Stomach (tissue), 9 donors: Measurements from ENCODE around the gene L3MBTL4. TPM values are rescaled to one million over a fixed set of nuclear protein-coding genes. Genes with fewer than 3 reads are reported as not detected.
"Not testable (repeated sequence)": the region's sequence is repeated elsewhere in the genome, so short reads cannot be mapped to it uniquely, and the experiment has no call there.

Source experiments
- DNase-seq, 2 donors: peaks; one replicate each; pipeline versions ENCODE4 v3.0.0 to v3.0.0-alpha.2; 2013 to 2019
- H3K27ac ChIP-seq, 5 donors: fragments of 200-600 bp in 4 of 5; sonication (generic) in 4 of 5; one replicate each; pipeline ENCODE4 v1.5.1; 2013 to 2019; ENCODE audit warnings: mild to moderate bottlenecking in 1 of 5, moderate library complexity in 1 of 5
- H3K27me3 ChIP-seq, 3 donors: fragments of 200-600 bp; sonication (generic); one replicate each; pipeline ENCODE4 v1.5.1; 2017 to 2019; ENCODE audit warnings: mixed run types in 1 of 3
- H3K36me3 ChIP-seq, 4 donors: fragments of 200-600 bp; sonication (generic); 1 replicate in 3 of 4; 2 replicates in 1 of 4; pipeline ENCODE4 v1.5.1; 2016 to 2019
- H3K4me1 ChIP-seq, 4 donors: fragments of 200-600 bp; sonication (generic); one replicate each; pipeline ENCODE4 v1.5.1; 2016 to 2019
- H3K4me3 ChIP-seq, 4 donors: fragments of 200-600 bp; sonication (generic) in 3 of 4; one replicate each; pipeline ENCODE4 v1.5.1; 2016 to 2019; ENCODE audit warnings: mild to moderate bottlenecking in 1 of 4
- H3K9me3 ChIP-seq, 4 donors: fragments of 200-600 bp; sonication (generic); one replicate each; pipeline ENCODE4 v1.5.1; 2016 to 2019
- EP300 ChIP-seq: sonication (generic); formaldehyde crosslinking; IDR thresholded peaks from one replicate; pipeline ENCODE4 v1.6.1; 2017; ENCODE audit warnings: antibody characterized with exemption
- POLR2A ChIP-seq, 4 donors: fragments of 450-650 bp; IDR thresholded peaks; one replicate each; pipeline ENCODE4 v1.6.1; 2016; ENCODE audit warnings: antibody characterized with exemption in 4 of 4, control low read depth in 2 of 4, mild to moderate bottlenecking in 1 of 4, moderate library complexity in 1 of 4
- POLR2AphosphoS5 ChIP-seq, 3 donors: sonication (generic); formaldehyde crosslinking; IDR thresholded peaks; one replicate each; pipeline ENCODE4 v1.6.1; 2016; ENCODE audit warnings: antibody characterized with exemption in 3 of 3
- WGBS, 5 donors: extraction: QIAGEN DNeasy Blood & Tissue Kit in 3 of 5; methylation state at CpG; one replicate each; pipeline versions ENCODE4 v1.1.5 to v1.1.7; 2013 to 2018; 5-methylcytosine and 5-hydroxymethylcytosine counted together
- intact Hi-C: fragments of 100-400 bp; cut with DNase I; formaldehyde crosslinking; loops from one replicate; pipeline ENCODE4 v1.15.1; 2023; ENCODE audit warnings: low total_unique reads
- polyA plus RNA-seq, 3 donors: library from polyadenylated mRNA; stranded (reverse); fragments of 200-250 nt; gene quantifications; one replicate each; pipeline ENCODE4 v1.2.3, GENCODE V29; 2013
- total RNA-seq, 5 donors: library from RNA; depleted of rRNA; stranded (reverse); fragments of >200 nt; gene quantifications; one replicate each; pipeline versions ENCODE4 v1.1.0 to v1.2.3, GENCODE V29; 2014 to 2016
- TF ChIP-seq, protein P1 (sequence below), 7 experiments: fragments of 450-650 bp in 4 of 7; fragments of 200-600 bp in 3 of 7; sonication (generic) in 3 of 7; IDR thresholded peaks; one replicate each; pipeline ENCODE4 v1.5.1; 2016 to 2019; ENCODE audit warnings: antibody characterized with exemption in 7 of 7, control low read depth in 2 of 7, mild to moderate bottlenecking in 1 of 7
- donor health status: healthy with polysubstance abuse.
- donor health status: Bipolar disorder and iron deficiency.
- donor health status: healthy.

The L3MBTL4 gene
- total and polyA plus RNA-seq, 8 donors, result 1.9 to 23.3 (median 7.6) TPM

GRCh38 chr18:6270771-6271216, 143.9 kb downstream of the L3MBTL4 start:
- 72 to 79% (median 78%) methylated on average over 8 of the region's 8 CpGs for WGBS, 5 donors
- H3K4me1 ChIP-seq, result no peaks in the 10 kb centered on the region
- intact Hi-C loops, result no loop called here
- peaks cover 0 to 8% (median 0%) of the 10 kb centered on the region in 4 donors for H3K36me3 ChIP-seq
- TF ChIP-seq, protein P1, sequence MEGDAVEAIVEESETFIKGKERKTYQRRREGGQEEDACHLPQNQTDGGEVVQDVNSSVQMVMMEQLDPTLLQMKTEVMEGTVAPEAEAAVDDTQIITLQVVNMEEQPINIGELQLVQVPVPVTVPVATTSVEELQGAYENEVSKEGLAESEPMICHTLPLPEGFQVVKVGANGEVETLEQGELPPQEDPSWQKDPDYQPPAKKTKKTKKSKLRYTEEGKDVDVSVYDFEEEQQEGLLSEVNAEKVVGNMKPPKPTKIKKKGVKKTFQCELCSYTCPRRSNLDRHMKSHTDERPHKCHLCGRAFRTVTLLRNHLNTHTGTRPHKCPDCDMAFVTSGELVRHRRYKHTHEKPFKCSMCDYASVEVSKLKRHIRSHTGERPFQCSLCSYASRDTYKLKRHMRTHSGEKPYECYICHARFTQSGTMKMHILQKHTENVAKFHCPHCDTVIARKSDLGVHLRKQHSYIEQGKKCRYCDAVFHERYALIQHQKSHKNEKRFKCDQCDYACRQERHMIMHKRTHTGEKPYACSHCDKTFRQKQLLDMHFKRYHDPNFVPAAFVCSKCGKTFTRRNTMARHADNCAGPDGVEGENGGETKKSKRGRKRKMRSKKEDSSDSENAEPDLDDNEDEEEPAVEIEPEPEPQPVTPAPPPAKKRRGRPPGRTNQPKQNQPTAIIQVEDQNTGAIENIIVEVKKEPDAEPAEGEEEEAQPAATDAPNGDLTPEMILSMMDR (IDR thresholded peaks at IDR 0.05), result no peak
- TF ChIP-seq EP300, result no peak
- no peak for TF ChIP-seq POLR2AphosphoS5 (IDR thresholded peaks at IDR 0.05)
- no peak for TF ChIP-seq POLR2A (IDR thresholded peaks at IDR 0.05)
- no peak for DNase-seq
- H3K27me3 ChIP-seq, result no peaks in the 10 kb centered on the region
- H3K9me3 ChIP-seq, result no peaks in the 10 kb centered on the region
- no peak overlapping the region for H3K4me3 ChIP-seq
- no peak overlapping the region for H3K27ac ChIP-seq

DNA sequence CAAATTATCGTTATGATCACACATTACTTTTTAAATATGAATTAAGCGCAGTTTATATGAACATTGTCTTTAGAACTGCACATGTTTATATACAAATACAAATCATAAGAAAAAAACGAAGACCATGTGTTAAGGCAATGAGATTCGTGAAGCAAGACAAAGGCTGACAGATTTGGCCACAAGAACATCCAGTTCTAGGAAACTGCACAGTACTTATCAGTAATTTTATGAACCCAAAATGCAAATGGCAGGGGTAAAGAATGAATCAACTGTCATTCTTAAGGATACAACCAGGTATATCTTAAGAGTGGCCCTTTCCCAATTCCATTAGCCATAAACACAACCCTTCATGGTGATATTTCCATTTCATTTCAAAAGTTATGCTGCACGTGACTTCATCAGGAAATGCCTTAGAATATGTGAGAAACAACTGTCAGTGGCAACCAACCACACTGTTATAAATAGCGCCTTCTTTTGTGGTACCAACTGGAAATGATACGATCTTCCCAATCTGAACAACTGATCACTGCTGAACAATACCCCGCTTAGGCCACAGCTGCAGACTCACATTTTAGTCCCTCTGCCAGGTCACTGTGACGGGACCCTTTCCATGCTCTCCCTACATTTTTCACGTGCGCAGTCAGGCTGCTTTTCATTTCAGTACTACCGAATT, 144.9 kb downstream of the L3MBTL4 start:
- H3K4me1 ChIP-seq, result no peaks in the 10 kb centered on the region

GRCh38 chr18:6266212-6266611, 148.5 kb downstream of the L3MBTL4 start:
- Histone ChIP-seq H3K36me3 (peaks cover 0 to 24% (median 16%) of the 10 kb centered on the region in 4 donors), H3K27me3 (no peaks in the 10 kb centered on the region), H3K27ac (no peak overlapping the region), H3K4me1 (no peaks in the 10 kb centered on the region), H3K4me3 (no peak overlapping the region), H3K9me3 (no peaks in the 10 kb centered on the region)
- intact Hi-C loops, result no loop called here
- WGBS, 5 donors, result 88 to 94% (median 92%) methylated on average over 3 of the region's 3 CpGs
- DNase-seq, result no peak
- TF ChIP-seq POLR2A (IDR thresholded peaks at IDR 0.05), result no peak
- TF ChIP-seq, protein P1 (IDR thresholded peaks at IDR 0.05), result no peak
- TF ChIP-seq EP300, result no peak
- no peak for TF ChIP-seq POLR2AphosphoS5 (IDR thresholded peaks at IDR 0.05)

More for the DNA sequence above, 144.9 kb downstream of the L3MBTL4 start:
- WGBS, 5 donors, result 83 to 89% (median 87%) methylated on average over 12 of the region's 12 CpGs
- no peaks in the 10 kb centered on the region for H3K9me3 ChIP-seq
- H3K36me3 ChIP-seq, result peaks cover 0 to 8% (median 0%) of the 10 kb centered on the region in 4 donors
- no peaks in the 10 kb centered on the region for H3K27me3 ChIP-seq
- H3K4me3 ChIP-seq, result no peak overlapping the region
- intact Hi-C loops, result no loop called here
- no peak for TF ChIP-seq EP300
- no peak for TF ChIP-seq POLR2AphosphoS5 (IDR thresholded peaks at IDR 0.05)
- TF ChIP-seq, protein P1 (IDR thresholded peaks at IDR 0.05), result no peak
- DNase-seq, result no peak
- no peak overlapping the region for H3K27ac ChIP-seq

DNA sequence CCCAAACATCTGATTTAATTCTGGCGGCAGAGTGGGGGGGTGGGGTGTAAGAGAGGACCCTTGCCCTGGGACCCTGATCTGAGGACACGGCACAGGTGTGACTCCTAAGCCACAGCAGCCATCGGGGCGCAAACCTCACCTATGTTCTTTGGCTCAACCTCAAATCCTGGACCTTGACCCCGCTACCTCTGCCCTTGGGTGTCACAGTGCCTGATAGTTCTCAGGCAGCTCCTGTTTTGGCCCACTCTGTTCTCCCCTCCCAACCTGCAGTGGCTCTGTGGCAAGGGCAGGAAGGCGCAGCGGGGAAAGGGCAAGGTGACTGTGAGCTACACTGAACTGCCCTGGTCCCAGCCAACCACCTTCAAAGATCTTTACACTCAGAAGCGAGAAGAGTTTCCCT, 152.8 kb downstream of the L3MBTL4 start:
- intact Hi-C loops, result no loop called here
- no peak overlapping the region for H3K27ac ChIP-seq
- H3K27me3 ChIP-seq, result no peaks in the 10 kb centered on the region
- 93 to 98% (median 97%) methylated on average over 8 of the region's 8 CpGs for WGBS, 5 donors
- H3K4me1 ChIP-seq, result no peaks in the 10 kb centered on the region
- H3K4me3 ChIP-seq, result no peak overlapping the region
- H3K9me3 ChIP-seq, result peaks cover 0 to 13% (median 10%) of the 10 kb centered on the region in 4 donors
- DNase-seq, result no peak
- TF ChIP-seq POLR2A (IDR thresholded peaks at IDR 0.05) (no peak), POLR2AphosphoS5 (IDR thresholded peaks at IDR 0.05) (no peak)
- peaks cover 0 to 19% (median 16%) of the 10 kb centered on the region in 4 donors for H3K36me3 ChIP-seq

DNA sequence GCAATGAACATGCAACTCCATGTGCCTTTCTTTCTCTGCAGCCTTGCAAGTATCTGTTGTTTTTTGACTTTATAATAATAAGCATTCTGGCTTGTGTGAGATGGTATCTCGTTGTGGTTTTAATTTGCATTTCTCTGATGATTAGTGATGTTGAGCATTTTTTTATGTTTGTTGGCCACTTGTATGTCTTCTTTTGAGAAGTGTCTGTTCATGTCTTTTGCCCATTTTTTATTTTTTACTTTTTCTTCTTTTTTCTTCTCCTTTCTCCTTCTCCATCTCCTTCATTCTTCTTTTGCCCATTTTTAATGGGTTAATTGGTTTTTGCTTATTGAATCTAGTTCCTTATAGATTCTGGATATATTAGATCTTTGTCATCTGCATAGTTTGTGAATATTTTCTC, 155.4 kb downstream of the L3MBTL4 start:
- H3K27me3 ChIP-seq, H3K4me3 ChIP-seq, intact Hi-C loops, DNase-seq, H3K27ac ChIP-seq: not testable (repeated sequence)
- Histone ChIP-seq H3K4me1 (peaks cover 0 to 15% (median 2%) of the 10 kb centered on the region in 4 donors), H3K9me3 (peaks cover 0 to 13% (median 10%) of the 10 kb centered on the region in 4 donors), H3K36me3 (peaks cover 0 to 19% (median 16%) of the 10 kb centered on the region in 4 donors)
- 79 to 100% (median 84%) methylated on average over 1 of the region's 1 CpG for WGBS, 5 donors
